Stimulated activated CD4-positive, alpha-beta T cell treated with anti-CD3 and anti-CD28 coated beads, Interleukin-1b, Interleukin-23, amount 100 ng/mL, for 1 hour (primary cell): ENCODE measurements around the gene CHPF.

Experiments
- DNase-seq, 2 donors: peaks; one replicate each; pipeline ENCODE4 v3.0.0-alpha.2; 2020; ENCODE audit warnings: low read depth in 2 of 2

Gene CHPF

DNA sequence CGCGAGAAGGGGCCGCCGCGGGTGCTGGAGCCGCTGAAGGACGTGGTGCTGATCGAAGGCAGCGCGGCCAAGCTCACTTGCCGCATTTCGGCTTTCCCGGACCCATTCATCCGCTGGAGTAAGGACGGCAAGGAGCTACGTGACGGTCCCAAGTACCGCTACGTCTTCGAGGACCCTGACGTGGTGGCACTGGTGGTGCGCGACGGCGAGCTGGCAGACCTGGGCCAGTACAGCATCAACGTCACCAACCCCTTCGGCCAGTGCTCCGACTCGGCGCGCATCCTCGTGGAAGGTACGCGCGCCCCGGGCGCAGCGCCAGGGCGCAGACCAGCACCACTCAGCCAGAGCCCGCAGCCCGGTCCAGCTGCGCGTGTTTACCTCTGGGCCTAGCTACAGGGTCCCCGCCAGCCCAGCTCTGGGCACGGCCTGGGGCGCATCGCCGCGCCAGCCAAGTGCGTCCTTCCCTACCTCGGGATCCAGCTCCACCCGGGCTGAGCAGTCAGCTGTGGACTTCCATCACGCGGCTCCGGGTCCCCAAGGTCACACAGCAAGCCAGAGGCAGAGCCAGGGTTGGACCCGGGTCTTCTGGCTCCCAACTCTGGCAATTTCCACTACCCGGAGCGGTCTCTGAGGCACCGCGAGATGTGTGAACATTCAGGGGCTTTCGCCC lies 46.6 kb downstream of the CHPF start:
- no peak for DNase-seq

DNA sequence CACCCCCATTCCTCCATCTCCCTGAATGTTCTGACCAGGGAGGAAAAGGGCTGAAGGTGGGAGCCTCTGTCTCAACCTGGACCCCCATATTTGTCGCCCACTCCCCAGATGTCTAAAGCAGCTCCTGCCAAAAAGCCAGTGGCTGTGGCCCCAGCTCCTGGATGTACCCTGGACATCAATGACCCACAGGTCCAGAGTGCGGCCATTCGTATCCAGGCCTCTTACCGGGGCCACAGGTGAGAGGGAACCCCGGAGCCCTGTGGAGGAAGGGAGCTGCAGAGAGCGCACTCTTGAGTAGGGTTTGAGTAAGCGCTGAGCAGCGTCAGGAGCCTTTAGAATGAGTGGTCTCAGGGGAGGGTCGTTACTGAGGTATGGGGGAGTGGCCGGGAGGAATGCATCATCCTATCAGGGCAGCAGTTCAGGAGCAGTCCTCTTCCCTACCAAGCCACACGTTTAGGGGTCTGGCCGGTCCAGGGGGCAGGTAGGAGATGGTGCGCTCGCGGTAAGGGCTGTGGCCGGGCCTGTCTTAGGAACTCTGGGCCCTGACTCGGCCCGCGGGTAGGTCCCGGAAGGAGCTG lies 47.3 kb downstream of the CHPF start:
- no peak for DNase-seq

- DNase-seq: peak in 1 of 2 donors; percentile 25
Measured at GRCh38 chr2:219495531-219496122, 48.0 kb downstream of the CHPF start.

GRCh38 chr2:219494952-219495530 lies 48.6 kb downstream of the CHPF start:
- DNase-seq: no peak

DNA sequence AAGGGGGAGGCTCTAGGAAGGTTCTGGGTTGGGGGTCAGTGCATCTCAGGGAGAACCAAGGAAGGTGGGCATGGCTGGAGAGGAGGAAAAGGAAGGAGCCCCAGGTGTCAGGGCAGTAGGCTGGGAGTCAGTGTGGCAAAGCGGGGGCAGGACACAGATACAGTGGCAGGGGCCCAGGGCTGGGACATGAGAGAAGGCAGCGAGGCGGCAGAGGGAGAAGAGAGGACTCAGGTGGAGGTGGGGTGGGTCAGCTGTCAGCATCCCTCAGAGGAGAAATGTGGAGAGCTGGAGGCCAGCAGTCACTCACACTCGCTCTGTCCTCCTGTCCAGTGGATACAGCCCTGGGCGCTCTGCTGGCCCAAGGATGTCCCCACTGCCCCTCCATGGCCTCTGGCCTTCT lies 50.5 kb downstream of the CHPF start:
- no peak for DNase-seq

GRCh38 chr2:219492575-219492974 lies 51.0 kb downstream of the CHPF start:
- no peak for DNase-seq

GRCh38 chr2:219491278-219491963 lies 52.2 kb downstream of the CHPF start:
- DNase-seq: no peak

DNA sequence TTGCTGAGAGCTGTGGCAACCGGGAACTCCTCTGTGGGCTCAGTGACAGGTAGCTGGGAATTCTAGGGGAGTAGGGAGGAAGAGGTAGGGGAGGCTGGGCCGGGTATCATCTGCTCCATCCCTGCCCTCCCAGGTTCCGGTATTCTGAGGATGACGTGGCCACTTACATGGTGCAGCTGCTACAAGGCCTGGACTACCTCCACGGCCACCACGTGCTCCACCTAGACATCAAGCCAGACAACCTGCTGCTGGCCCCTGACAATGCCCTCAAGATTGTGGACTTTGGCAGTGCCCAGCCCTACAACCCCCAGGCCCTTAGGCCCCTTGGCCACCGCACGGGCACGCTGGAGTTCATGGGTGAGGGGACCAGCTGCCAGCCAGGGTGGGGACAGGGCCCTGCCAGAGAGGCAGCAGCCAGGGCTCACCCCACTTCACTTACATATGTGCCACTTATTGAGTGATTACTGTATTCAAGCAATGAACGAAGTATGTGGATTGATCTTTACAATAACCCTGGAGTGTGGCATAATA lies 52.9 kb downstream of the CHPF start:
- no peak for DNase-seq

DNA sequence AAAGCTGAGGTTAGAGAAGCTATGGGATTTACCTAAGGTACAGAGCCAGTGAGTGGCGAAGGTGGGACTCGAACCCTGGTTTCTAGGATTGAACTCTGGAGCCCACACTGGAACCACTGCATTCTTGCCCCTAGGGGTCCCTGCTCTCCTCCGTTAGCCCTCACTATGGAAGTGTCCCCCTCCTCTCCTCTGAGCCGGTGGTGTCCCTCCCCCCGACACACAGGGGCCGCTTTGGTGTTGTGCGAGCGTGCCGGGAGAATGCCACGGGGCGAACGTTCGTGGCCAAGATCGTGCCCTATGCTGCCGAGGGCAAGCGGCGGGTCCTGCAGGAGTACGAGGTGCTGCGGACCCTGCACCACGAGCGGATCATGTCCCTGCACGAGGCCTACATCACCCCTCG lies 53.4 kb downstream of the CHPF start:
- no peak for DNase-seq

DNA sequence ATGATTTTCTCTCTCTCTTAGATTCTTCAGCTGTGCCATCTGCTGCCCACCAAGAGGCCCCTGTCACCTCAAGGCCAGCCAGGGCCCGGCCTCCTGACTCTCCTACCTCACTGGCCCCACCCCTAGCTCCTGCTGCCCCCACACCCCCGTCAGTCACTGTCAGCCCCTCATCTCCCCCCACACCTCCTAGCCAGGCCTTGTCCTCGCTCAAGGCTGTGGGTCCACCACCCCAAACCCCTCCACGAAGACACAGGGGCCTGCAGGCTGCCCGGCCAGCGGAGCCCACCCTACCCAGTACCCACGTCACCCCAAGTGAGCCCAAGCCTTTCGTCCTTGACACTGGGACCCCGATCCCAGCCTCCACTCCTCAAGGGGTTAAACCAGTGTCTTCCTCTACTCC lies 54.3 kb downstream of the CHPF start:
- DNase-seq: no peak
